ENCODE data around the gene WDR43.

WDR43 gene

GRCh38 chr2:28909655-28910353, 15.3 kb downstream of the WDR43 start:
- DNase-seq (ENCODE audit: low read depth in 2 of 2): no peak

GRCh38 chr2:28915939-28916338, 21.5 kb downstream of the WDR43 start:
- no peak for DNase-seq (ENCODE audit: low read depth in 2 of 2)

GRCh38 chr2:28926847-28927246, 32.4 kb downstream of the WDR43 start:
- no peak for DNase-seq (ENCODE audit: low read depth in 2 of 2)

GRCh38 chr2:28927469-28927868, 33.0 kb downstream of the WDR43 start:
- DNase-seq (ENCODE audit: low read depth in 2 of 2): no peak

GRCh38 chr2:28927878-28928277, 33.4 kb downstream of the WDR43 start:
- DNase-seq (ENCODE audit: low read depth in 2 of 2): no peak

- no peak for DNase-seq (ENCODE audit: low read depth in 2 of 2)
These were observed 35.1 kb downstream of the WDR43 start for GRCh38 chr2:28929581-28929980.

GRCh38 chr2:28930205-28930604, 35.7 kb downstream of the WDR43 start:
- no peak for DNase-seq (ENCODE audit: low read depth in 2 of 2)

- no peak for DNase-seq (ENCODE audit: low read depth in 2 of 2)
These were observed 40.3 kb downstream of the WDR43 start for GRCh38 chr2:28934769-28935168.

GRCh38 chr2:28941008-28941407, 46.5 kb downstream of the WDR43 start:
- no peak for DNase-seq (ENCODE audit: low read depth in 2 of 2)

GRCh38 chr2:28944535-28945248, 50.2 kb downstream of the WDR43 start:
- no peak for DNase-seq (ENCODE audit: low read depth in 2 of 2)

GRCh38 chr2:28948160-28948559, 53.7 kb downstream of the WDR43 start:
- no peak for DNase-seq (ENCODE audit: low read depth in 2 of 2)

- DNase-seq (ENCODE audit: low read depth in 2 of 2): no peak
These were observed 54.7 kb downstream of the WDR43 start for GRCh38 chr2:28949190-28949589.

GRCh38 chr2:28949617-28950305, 55.3 kb downstream of the WDR43 start:
- no peak for DNase-seq (ENCODE audit: low read depth in 2 of 2)

GRCh38 chr2:28950941-28951630, 56.6 kb downstream of the WDR43 start:
- DNase-seq (ENCODE audit: low read depth in 2 of 2): no peak

- DNase-seq (ENCODE audit: low read depth in 2 of 2): no peak
These were observed 57.7 kb downstream of the WDR43 start for GRCh38 chr2:28951910-28952835.

GRCh38 chr2:28952836-28953211, 58.4 kb downstream of the WDR43 start:
- no peak for DNase-seq (ENCODE audit: low read depth in 2 of 2)

GRCh38 chr2:28955467-28955866, 61.0 kb downstream of the WDR43 start:
- DNase-seq (ENCODE audit: low read depth in 2 of 2): no peak

GRCh38 chr2:28956415-28956826, 62.0 kb downstream of the WDR43 start:
- DNase-seq (ENCODE audit: low read depth in 2 of 2): peak in 1 of 2 donors; percentile 33

GRCh38 chr2:28956890-28957289, 62.4 kb downstream of the WDR43 start:
- DNase-seq (ENCODE audit: low read depth in 2 of 2): no peak

- peak in 1 of 2 donors; percentile 12 for DNase-seq (ENCODE audit: low read depth in 2 of 2)
These were observed 64.2 kb downstream of the WDR43 start for GRCh38 chr2:28958689-28959088.

- DNase-seq (ENCODE audit: low read depth in 2 of 2): no peak
These were observed 65.9 kb downstream of the WDR43 start for GRCh38 chr2:28960401-28960800.
